ENCODE data around the gene DNM3. TPM values are rescaled to one million over a fixed set of nuclear protein-coding genes. Genes with fewer than 3 reads are reported as not detected.
"Not testable (repeated sequence)": the region's sequence is repeated elsewhere in the genome, so short reads cannot be mapped to it uniquely, and the experiment has no call there.

Gene DNM3
- total RNA-seq, 1 donor = 0.72 TPM

DNA sequence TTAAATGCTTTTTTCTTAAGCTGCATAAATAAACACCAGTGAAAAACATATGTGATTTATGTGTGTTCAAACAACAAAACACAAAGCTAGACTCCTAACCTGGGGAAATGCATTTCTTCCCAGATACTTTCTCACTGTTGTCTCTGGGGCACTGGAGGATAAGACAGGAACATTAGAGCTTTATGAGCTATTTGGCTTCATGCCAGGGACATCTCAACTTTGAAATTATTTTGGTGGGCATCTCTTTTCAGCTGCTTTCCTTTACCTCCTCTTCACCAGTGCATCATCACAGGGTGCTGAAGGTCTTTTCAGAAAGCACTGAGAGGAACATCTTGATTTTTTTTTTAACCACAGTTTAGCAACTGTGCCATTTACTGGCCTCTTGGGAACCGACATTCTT lies 212.9 kb downstream of the DNM3 start:
- H3K9me3 ChIP-seq (ENCODE audit: low read depth, low read length) = no peaks in the 10 kb centered on the region
- no peak overlapping the region for H3K4me3 ChIP-seq (ENCODE audit: insufficient read depth, low read length)
- no peak overlapping the region for H2AFZ ChIP-seq (ENCODE audit: low read length)
- no peak overlapping the region for H3K27ac ChIP-seq (ENCODE audit: low read depth, low read length)
- no peaks in the 10 kb centered on the region for H4K20me1 ChIP-seq (ENCODE audit: insufficient read depth, low read length)
- H3K79me2 ChIP-seq (ENCODE audit: insufficient read depth, low read length) = no peaks in the 10 kb centered on the region
- H3K27me3 ChIP-seq (ENCODE audit: insufficient read depth, low read length) = no peaks in the 10 kb centered on the region
- H3K36me3 ChIP-seq (ENCODE audit: insufficient read depth, low read length) = no peaks in the 10 kb centered on the region
- H3K4me2 ChIP-seq (ENCODE audit: insufficient read depth, low read length) = no peak overlapping the region
- peak; percentile 5 for DNase-seq (ENCODE audit: insufficient read length, low spot score, missing footprints)
- H3K4me1 ChIP-seq (ENCODE audit: insufficient read depth, low read length) = no peaks in the 10 kb centered on the region
- TF ChIP-seq, protein P1, sequence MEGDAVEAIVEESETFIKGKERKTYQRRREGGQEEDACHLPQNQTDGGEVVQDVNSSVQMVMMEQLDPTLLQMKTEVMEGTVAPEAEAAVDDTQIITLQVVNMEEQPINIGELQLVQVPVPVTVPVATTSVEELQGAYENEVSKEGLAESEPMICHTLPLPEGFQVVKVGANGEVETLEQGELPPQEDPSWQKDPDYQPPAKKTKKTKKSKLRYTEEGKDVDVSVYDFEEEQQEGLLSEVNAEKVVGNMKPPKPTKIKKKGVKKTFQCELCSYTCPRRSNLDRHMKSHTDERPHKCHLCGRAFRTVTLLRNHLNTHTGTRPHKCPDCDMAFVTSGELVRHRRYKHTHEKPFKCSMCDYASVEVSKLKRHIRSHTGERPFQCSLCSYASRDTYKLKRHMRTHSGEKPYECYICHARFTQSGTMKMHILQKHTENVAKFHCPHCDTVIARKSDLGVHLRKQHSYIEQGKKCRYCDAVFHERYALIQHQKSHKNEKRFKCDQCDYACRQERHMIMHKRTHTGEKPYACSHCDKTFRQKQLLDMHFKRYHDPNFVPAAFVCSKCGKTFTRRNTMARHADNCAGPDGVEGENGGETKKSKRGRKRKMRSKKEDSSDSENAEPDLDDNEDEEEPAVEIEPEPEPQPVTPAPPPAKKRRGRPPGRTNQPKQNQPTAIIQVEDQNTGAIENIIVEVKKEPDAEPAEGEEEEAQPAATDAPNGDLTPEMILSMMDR (IDR thresholded peaks at IDR 0.05; ENCODE audit: extremely low read depth, low read depth, low read length) = no peak

DNA sequence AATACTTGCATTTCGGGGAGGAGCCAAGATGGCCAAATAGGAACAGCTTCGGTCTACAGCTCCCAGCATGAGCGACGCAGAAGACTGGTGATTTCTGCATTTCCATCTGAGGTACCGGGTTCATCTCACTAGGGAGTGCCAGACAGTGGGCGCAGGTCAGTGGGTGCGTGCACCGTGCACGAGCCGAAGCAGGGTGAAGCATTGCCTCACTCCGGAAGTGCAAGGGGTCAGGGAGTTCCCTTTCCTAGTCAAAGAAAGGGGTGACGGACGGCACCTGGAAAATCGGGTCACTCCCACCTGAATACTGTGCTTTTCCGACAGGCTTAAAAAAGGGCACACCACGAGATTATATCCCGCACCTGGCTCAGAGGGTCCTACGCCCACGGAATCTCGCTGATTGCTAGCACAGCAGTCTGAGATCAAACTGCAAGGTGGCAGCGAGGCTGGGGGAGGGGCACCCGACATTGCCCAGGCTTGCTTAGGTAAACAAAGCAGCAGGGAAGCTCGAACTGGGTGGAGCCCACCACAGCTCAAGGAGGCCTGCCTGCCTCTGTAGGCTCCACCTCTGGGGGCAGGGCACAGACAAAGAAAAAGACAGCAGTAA lies 214.6 kb downstream of the DNM3 start:
- H4K20me1 ChIP-seq (ENCODE audit: insufficient read depth, low read length); H3K27me3 ChIP-seq (ENCODE audit: insufficient read depth, low read length); H3K27ac ChIP-seq (ENCODE audit: low read depth, low read length); H2AFZ ChIP-seq (ENCODE audit: low read length); H3K4me1 ChIP-seq (ENCODE audit: insufficient read depth, low read length); H3K36me3 ChIP-seq (ENCODE audit: insufficient read depth, low read length); H3K4me3 ChIP-seq (ENCODE audit: insufficient read depth, low read length); DNase-seq (ENCODE audit: insufficient read length, low spot score, missing footprints); H3K79me2 ChIP-seq (ENCODE audit: insufficient read depth, low read length); H3K4me2 ChIP-seq (ENCODE audit: insufficient read depth, low read length); H3K9me3 ChIP-seq (ENCODE audit: low read depth, low read length): not testable (repeated sequence)

DNA sequence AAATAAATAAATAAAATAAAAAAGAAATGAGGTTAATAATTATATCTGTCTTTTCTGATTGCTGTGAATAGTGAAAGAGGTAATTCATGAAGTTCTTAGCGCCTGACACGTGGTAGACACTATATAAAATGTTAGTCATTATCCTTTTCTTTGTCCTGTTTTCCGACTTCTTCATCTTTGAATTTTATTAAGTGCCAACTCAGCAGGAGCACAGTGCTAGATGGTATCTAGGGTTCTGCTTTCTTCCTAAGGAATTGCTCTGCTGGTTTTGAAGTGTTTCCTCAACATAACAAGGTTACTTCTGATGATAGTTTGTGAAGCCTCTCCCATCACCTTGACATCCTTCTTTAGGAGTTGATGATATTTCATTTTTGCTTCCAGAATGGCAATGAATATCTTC lies 227.0 kb downstream of the DNM3 start:
- Histone ChIP-seq H3K4me2 (ENCODE audit: insufficient read depth, low read length) (no peak overlapping the region), H3K4me3 (ENCODE audit: insufficient read depth, low read length) (no peak overlapping the region)
- no peak for DNase-seq (ENCODE audit: insufficient read length, low spot score, missing footprints)

DNA sequence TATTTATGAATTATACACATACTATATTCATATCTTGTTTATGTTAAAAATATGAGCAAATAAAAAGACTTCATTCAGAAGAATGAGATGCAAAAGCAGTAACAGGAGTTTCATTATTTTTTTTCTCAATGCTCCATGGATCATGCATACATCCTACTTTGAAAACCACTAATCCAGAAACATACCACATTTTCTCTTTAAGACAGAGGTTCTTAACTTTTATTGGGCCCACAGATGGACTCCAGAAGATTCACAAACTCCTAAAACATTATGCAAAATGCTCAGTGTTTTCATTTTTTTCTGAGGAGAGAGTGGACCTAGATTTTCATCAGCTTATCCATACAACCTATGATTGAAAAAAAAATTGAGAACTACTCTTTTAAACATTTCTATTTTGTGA lies 227.8 kb downstream of the DNM3 start:
- no peaks in the 10 kb centered on the region for H4K20me1 ChIP-seq (ENCODE audit: insufficient read depth, low read length)
- H3K79me2 ChIP-seq (ENCODE audit: insufficient read depth, low read length) = no peaks in the 10 kb centered on the region
- no peak overlapping the region for H3K4me2 ChIP-seq (ENCODE audit: insufficient read depth, low read length)
- TF ChIP-seq, protein P1 (IDR thresholded peaks at IDR 0.05; ENCODE audit: extremely low read depth, low read depth, low read length) = no peak
- DNase-seq (ENCODE audit: insufficient read length, low spot score, missing footprints) = no peak
- H3K4me1 ChIP-seq (ENCODE audit: insufficient read depth, low read length) = no peaks in the 10 kb centered on the region
- H3K9me3 ChIP-seq (ENCODE audit: low read depth, low read length) = no peaks in the 10 kb centered on the region
- no peak overlapping the region for H2AFZ ChIP-seq (ENCODE audit: low read length)
- no peak overlapping the region for H3K4me3 ChIP-seq (ENCODE audit: insufficient read depth, low read length)
- no peaks in the 10 kb centered on the region for H3K36me3 ChIP-seq (ENCODE audit: insufficient read depth, low read length)
- no peaks in the 10 kb centered on the region for H3K27me3 ChIP-seq (ENCODE audit: insufficient read depth, low read length)
- no peak overlapping the region for H3K27ac ChIP-seq (ENCODE audit: low read depth, low read length)

More for the DNA sequence above, 227.0 kb downstream of the DNM3 start:
- Histone ChIP-seq H2AFZ (ENCODE audit: low read length) (no peak overlapping the region), H3K36me3 (ENCODE audit: insufficient read depth, low read length) (no peaks in the 10 kb centered on the region), H3K27ac (ENCODE audit: low read depth, low read length) (no peak overlapping the region), H4K20me1 (ENCODE audit: insufficient read depth, low read length) (no peaks in the 10 kb centered on the region), H3K9me3 (ENCODE audit: low read depth, low read length) (no peaks in the 10 kb centered on the region), H3K4me1 (ENCODE audit: insufficient read depth, low read length) (no peaks in the 10 kb centered on the region), H3K79me2 (ENCODE audit: insufficient read depth, low read length) (no peaks in the 10 kb centered on the region), H3K27me3 (ENCODE audit: insufficient read depth, low read length) (no peaks in the 10 kb centered on the region)
- TF ChIP-seq, protein P1 (IDR thresholded peaks at IDR 0.05; ENCODE audit: extremely low read depth, low read depth, low read length) = no peak

Measured in osteoblast (primary cell).